ENCODE measurements around the gene RBM8A. TPM values are rescaled to one million over a fixed set of nuclear protein-coding genes. Genes with fewer than 3 reads are reported as not detected.

RBM8A gene
- total and polyA plus RNA-seq, 9 of the 15 experiments (the other 6 are each of a cell fraction or from before 2014, with no cell fraction given): 215 to 1,035 (median 291) TPM

DNA sequence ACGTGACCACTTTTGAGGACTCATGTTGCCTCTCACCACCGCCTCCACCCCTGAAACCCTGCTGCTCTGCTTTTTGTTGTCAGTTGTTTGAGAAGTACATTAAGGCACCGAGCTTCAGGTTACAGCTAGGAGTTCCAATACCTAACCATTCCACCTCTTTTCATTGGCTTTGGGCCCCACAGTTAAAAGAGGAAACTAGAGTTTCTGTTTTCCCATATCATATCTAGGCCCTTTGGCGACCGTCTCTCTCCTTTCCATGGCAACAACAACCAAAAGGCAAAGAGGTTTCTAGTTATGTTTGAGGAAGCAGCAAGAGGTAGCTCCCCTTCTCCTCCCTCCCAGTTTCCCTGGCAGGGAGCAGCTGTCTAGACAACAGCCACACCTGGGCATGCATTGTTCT, 47.5 kb downstream of the RBM8A start (continued):
- TF ChIP-seq FOXM1 (IDR thresholded peaks at IDR 0.05; ENCODE audit: low read depth) (no peak; the same call in 1 of the 2 replicates), FOXM1 (CRISPR knock-in tag; IDR thresholded peaks at IDR 0.05; ENCODE audit: low read depth) (no peak), CBX2 (IDR thresholded peaks at IDR 0.05; ENCODE audit: insufficient read depth, low read length, poor library complexity, severe bottlenecking) (no peak), RCOR1 (IDR thresholded peaks at IDR 0.05; ENCODE audit: borderline replicate concordance in 1 of 2, low read depth in 2 of 2, low read length in 2 of 2) (peak in 1 of 2 experiments; percentile 38; a peak in 1 of 4 replicates), CBFA2T2 (conservative IDR thresholded peaks at IDR 0.05) (no peak), ASH1L (IDR thresholded peaks at IDR 0.05; ENCODE audit: borderline replicate concordance, low read depth, partially characterized antibody) (no peak), FOXK2 (conservative IDR thresholded peaks at IDR 0.05 in 1 of 2, IDR thresholded peaks at IDR 0.05 in 1 of 2; ENCODE audit: low read depth in 2 of 2) (0 out of 4 replicates have a peak, but pooled peaks of 1 of the 2 experiments have one; percentile 43), CHD4 (IDR thresholded peaks at IDR 0.05; ENCODE audit: insufficient read depth, insufficient replicate concordance, low read depth, low read length, poor library complexity, severe bottlenecking) (no peak), NCOA4 (IDR thresholded peaks at IDR 0.05; ENCODE audit: partially characterized antibody) (no peak), RBFOX2 (IDR thresholded peaks at IDR 0.05; ENCODE audit: low read depth, low read length) (no peak), ZNF507 (tag; conservative IDR thresholded peaks at IDR 0.05) (no peak), CHCHD3 (CRISPR knock-in tag; IDR thresholded peaks at IDR 0.05) (no peak), RBM34 (IDR thresholded peaks at IDR 0.05; ENCODE audit: borderline replicate concordance, insufficient read depth, low read length) (no peak)
- TF ChIP-seq, protein P1, sequence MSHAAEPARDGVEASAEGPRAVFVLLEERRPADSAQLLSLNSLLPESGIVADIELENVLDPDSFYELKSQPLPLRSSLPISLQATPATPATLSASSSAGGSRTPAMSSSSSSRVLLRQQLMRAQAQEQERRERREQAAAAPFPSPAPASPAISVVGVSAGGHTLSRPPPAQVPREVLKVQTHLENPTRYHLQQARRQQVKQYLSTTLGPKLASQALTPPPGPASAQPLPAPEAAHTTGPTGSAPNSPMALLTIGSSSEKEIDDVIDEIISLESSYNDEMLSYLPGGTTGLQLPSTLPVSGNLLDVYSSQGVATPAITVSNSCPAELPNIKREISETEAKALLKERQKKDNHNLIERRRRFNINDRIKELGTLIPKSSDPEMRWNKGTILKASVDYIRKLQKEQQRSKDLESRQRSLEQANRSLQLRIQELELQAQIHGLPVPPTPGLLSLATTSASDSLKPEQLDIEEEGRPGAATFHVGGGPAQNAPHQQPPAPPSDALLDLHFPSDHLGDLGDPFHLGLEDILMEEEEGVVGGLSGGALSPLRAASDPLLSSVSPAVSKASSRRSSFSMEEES (CRISPR knock-in tag; IDR thresholded peaks at IDR 0.05): no peak
- TF ChIP-seq, protein P2, sequence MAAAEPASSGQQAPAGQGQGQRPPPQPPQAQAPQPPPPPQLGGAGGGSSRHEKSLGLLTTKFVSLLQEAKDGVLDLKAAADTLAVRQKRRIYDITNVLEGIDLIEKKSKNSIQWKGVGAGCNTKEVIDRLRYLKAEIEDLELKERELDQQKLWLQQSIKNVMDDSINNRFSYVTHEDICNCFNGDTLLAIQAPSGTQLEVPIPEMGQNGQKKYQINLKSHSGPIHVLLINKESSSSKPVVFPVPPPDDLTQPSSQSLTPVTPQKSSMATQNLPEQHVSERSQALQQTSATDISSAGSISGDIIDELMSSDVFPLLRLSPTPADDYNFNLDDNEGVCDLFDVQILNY (CRISPR knock-in tag; IDR thresholded peaks at IDR 0.05): no peak
- TF ChIP-seq, protein P3, sequence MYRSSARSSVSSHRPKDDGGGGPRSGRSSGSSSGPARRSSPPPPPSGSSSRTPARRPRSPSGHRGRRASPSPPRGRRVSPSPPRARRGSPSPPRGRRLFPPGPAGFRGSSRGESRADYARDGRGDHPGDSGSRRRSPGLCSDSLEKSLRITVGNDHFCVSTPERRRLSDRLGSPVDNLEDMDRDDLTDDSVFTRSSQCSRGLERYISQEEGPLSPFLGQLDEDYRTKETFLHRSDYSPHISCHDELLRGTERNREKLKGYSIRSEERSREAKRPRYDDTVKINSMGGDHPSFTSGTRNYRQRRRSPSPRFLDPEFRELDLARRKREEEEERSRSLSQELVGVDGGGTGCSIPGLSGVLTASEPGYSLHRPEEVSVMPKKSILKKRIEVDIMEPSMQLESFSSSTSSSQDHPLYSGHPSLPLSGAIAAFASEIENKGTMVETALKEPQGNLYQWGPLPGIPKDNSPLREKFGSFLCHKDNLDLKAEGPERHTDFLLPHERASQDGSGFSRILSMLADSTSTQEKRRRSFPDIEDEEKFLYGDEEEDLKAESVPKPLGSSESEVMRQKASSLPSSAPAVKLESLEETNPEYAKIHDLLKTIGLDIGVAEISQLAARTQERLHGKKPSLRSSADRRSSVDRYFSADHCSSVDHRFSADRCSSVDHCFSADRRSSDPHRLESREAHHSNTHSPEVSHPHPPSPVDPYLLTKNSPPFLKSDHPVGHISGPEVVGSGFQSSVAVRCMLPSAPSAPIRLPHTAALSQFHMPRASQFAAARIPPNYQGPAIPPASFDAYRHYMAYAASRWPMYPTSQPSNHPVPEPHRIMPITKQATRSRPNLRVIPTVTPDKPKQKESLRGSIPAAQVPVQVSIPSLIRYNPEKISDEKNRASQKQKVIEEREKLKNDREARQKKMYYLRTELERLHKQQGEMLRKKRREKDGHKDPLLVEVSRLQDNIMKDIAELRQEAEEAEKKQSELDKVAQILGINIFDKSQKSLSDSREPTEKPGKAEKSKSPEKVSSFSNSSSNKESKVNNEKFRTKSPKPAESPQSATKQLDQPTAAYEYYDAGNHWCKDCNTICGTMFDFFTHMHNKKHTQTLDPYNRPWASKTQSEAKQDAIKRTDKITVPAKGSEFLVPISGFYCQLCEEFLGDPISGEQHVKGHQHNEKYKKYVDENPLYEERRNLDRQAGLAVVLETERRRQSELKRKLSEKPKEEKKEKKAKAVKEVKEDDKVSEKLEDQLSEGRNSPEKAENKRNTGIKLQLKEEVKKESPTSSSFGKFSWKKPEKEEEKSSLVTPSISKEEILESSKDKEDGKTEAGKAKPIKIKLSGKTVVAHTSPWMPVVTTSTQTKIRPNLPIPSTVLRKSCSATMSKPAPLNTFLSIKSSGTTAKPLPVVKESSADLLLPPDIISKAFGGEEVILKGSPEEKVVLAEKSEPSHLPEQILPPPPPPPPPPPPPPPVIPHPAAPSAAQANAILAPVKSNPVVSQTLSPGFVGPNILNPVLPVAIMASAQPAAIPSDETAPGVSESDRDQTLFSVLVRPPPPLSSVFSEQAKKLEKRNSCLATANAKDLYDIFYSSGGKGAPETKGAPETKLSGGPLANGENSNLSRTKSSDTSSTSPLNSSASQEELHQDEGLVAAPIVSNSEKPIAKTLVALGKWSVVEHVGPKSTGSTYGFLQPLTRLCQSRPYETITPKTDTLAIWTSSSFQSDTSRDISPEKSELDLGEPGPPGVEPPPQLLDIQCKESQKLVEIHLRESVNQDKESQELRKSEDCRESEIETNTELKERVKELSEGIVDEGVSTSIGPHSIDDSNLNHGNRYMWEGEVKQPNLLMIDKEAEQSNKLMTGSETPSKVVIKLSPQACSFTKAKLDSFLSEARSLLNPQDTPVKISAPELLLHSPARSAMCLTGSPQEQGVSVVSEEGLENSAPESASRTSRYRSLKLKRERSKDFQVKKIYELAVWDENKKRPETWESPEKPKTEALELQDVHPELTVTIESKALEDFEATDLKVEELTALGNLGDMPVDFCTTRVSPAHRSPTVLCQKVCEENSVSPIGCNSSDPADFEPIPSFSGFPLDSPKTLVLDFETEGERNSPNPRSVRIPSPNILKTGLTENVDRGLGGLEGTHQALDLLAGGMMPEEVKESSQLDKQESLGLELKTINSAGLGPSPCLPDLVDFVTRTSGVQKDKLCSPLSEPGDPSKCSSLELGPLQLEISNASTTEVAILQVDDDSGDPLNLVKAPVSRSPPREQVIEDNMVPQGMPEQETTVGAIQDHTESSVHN (IDR thresholded peaks at IDR 0.05; ENCODE audit: borderline replicate concordance in 1 of 2, low read depth in 1 of 2): no peak

Measured in K562 (cell line).